GM23248 (cell line): ENCODE results near the gene RUFY3.

ENCODE experiments used
- EZH2 ChIP-seq: fragments of 200-600 bp; sonication (generic); IDR thresholded peaks from 2 replicates; pipeline ENCODE4 v1.6.1; 2018; ENCODE audit warnings: antibody characterized with exemption, mild to moderate bottlenecking; ENCODE audit not compliant: insufficient read depth, poor library complexity, severe bottlenecking
- EZH2phosphoT487 ChIP-seq: fragments of 200-600 bp; sonication (generic); IDR thresholded peaks from 2 replicates; pipeline ENCODE4 v1.6.1; 2018; ENCODE audit warnings: antibody characterized with exemption, moderate library complexity, mild to moderate bottlenecking, low read depth; ENCODE audit not compliant: insufficient read depth

- TF ChIP-seq EZH2 (no peak), EZH2phosphoT487 (no peak)
Measured at GRCh38 chr4:70829492-70829891, 107.7 kb downstream of the RUFY3 start.
